Hematopoietic multipotent progenitor cell treated with erythropoietin and hydrocortisone succinate and interleukin-3 and kit ligand, for 4 days (in vitro differentiated cells): ENCODE results near the gene ALDH3A2.
"Not testable (repeated sequence)": the region's sequence is repeated elsewhere in the genome, so short reads cannot be mapped to it uniquely, and the experiment has no call there.

Source experiments
- DNase-seq: peaks from one replicate; pipeline ENCODE4 v3.0.0-alpha.2; 2015

Gene ALDH3A2

DNA sequence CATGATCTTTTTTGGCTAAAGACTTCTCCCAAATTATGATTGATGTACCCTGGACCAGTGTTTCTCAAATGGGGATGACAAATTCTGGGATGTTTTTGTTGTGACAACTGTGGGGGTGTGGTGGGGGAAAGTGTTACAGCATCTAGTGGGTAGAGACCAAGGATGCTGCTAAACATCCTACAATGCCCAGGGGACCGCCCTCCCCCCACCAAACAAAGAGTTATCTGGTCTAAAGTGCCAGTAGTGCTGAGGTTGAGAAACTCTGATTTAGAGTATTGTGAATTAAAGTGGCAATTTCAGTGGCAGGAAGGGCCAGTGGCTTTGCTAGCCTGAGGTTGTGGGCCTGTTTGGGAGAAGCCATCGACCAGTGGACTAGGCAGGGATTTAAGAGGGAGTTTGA is 34.6 kb downstream of the ALDH3A2 start:
- DNase-seq: no peak

GRCh38 chr17:19684909-19685580 is 36.5 kb downstream of the ALDH3A2 start:
- not testable (repeated sequence) for DNase-seq

DNA sequence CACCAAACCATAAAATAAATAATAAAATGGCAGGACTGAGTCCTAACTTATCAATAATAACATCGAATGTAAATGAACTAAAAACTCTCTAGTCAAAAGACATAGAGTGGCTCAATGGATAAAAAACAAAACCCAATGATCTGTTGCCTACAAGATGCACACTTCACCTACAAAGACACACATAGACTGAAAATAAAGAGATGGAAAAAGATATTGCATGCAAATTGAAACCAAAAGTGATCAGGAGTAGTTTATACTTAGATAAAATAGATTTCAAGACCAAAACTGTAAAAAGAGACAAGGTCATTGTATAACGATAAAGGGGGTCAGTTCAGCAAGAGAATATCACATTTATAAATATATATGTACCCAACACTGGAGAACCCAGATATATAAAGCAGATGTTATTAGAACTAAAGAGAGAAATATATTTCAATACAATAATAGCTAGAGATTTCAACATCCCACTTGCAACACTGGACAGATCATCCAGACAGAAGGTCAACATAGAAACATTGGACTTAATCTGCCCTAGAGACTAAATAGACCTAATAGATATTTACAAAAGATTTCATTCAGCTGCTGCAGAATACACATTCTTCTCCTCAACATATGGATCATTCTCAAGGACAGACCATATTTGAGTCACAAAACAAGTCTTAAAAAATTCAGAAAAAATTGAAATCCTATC is 38.0 kb downstream of the ALDH3A2 start:
- no peak for DNase-seq

DNA sequence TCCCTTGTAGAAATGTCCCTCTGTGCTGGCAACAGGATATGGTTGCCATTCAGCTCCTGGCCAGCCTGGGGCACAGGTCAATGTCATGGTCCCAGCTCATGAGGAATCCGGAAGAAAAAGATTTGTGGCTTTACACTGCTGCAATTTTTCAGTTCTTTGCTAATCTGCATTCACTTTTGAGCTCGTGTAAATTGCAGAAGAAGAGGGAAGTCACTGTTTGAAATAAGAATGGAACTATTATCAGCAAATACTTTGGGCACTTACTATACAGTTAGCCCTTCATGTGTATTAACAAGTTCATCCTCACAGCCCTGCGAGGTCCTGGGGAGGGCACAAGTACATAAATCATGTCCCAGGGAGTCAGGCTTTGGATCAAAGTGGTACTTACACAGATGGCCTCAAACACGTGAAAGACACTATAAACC is 53.7 kb downstream of the ALDH3A2 start:
- no peak for DNase-seq

GRCh38 chr17:19703106-19703827 is 54.7 kb downstream of the ALDH3A2 start:
- no peak for DNase-seq

DNA sequence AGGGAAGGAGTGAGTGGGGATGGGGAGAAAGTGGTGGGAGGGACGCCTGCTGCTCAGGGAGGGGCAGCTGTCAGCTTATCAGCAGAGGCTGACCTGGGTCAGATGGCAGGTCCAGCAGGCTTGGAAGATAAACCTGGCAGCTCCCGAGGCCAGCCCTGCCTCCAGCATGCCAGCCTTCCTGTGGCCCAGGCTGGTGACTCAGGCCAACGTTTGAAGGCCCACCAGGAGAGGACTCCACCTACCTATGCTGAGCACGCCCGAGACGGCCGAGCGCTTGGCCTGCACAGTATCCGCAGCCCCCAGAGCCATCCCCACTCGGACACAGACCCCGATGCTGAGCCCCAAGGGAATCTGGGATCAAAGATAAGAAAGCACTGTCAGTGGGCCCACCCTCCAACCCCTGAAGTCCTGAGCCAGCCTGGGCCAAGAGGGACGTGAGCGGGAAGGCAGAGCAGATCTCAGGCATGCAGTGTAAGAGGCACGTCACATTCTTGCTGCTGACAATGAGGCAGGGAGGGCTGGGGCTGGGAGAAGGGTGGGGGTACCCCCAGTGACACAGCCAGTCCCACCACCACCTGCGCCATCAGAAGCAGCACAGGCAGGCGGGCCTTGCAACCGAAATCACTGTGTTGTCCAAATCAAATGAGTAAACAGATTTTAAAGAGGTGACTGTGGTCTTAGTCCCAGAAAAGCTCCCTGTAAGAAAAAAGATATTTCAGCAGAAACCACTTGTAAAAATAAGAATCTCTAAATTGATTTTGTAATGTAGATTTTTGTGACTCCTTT is 55.5 kb downstream of the ALDH3A2 start:
- DNase-seq: peak; percentile 36

DNA sequence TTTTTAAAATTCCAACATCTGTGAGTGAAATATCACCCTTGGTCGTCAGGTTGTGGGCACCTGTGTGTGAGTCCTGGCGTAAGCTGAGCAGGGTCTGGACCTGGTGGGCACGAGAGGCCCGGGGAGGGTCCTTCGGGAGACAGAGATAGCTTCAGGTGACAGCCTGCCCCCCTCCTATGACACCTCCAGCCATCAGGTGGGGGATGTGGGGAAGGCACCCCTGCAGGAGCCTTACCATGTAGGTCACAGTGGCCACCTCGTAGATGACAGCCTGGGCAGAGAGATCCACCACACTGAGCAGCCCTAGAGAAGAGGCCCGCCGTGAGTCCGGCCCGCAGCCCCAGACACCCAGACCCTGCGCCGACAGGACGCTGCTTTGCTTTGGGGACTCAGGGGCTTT is 56.6 kb downstream of the ALDH3A2 start:
- DNase-seq: no peak

DNA sequence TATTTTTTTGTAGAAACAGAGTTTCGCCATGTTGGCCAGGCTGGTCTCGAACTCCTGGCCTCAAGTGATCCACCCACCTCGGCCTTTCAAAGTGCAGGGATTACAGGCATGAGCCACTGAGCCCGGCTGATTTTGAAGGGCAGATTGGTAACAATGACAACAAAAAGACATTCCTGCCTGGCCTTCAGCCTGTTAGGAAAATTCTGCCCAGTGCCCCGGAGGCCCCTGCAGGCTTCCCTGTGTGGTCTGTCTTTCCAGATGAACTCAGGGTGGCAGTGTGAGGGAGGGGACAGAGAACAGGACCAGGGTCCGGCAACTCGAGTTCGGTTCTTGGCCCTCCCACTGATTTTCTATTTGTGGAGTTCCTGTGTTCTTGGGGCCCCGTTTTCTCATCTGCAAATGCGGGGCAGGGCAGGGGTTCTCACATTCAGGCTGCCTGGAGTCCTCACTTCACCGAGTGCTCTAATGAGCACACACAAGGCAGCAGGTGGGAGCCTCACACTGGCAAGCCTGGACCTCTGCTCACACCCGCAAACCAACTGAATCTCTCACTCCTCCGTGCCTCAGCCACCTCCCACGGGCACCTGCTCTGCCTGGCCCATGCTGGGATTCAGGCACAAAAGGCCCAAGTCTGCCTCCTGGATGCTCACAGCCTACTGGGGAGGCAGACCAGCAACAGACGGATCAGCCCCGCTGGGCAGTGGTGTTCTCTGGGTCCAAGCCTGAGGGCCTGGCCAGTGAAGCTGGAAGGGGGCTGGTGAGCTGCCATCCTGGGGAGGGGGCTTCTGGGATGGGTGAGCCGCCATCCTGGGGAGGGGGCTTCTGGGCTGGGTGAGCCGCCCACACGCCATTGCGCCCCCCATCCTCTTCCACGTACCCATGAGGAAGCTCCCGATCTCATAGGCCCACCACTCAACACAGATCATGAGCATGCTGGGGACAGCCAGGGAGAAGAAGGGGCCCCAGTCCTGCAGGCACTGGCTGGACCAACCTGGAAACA is 57.5 kb downstream of the ALDH3A2 start:
- DNase-seq: no peak

- DNase-seq: no peak
These were observed 58.5 kb downstream of the ALDH3A2 start for GRCh38 chr17:19706791-19707727.

GRCh38 chr17:19707728-19708221 is 59.2 kb downstream of the ALDH3A2 start:
- DNase-seq: no peak

DNA sequence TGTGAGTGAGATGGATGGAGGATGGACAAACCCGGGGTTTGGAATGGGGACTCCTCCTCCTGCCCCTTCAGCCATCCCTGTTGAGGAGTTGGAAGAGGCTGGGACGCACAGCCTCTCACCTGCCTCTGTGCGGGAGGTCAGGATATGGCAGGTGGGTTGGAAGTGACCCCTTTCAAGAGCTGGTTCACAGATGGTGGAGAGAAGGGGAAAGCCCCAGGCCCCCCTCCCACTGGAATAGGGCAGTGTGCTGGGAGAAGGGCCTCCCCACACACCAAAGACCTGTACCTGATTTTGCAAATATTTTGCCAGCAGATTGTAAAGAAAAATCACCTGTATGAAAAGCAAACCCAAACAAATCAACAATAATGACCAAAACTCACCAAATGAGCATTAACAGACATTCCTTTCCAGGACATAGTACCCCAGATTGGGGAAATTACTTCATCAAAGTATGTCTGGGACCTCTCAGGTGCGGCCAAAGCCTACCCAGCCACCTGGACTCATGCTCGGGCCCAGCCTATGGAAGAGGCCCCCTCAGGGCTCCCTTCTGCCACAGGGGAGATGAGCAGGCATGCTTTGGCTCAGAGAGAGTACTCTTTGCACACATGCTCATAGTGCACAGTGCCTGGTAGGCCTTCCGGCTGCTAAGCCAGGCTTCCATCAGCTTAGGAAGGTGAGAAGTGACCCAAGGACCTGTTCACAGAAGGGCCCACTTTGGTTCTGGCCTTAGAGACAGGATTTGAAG is 60.1 kb downstream of the ALDH3A2 start:
- no peak for DNase-seq

GRCh38 chr17:19709841-19710240 is 61.3 kb downstream of the ALDH3A2 start:
- DNase-seq: no peak

DNA sequence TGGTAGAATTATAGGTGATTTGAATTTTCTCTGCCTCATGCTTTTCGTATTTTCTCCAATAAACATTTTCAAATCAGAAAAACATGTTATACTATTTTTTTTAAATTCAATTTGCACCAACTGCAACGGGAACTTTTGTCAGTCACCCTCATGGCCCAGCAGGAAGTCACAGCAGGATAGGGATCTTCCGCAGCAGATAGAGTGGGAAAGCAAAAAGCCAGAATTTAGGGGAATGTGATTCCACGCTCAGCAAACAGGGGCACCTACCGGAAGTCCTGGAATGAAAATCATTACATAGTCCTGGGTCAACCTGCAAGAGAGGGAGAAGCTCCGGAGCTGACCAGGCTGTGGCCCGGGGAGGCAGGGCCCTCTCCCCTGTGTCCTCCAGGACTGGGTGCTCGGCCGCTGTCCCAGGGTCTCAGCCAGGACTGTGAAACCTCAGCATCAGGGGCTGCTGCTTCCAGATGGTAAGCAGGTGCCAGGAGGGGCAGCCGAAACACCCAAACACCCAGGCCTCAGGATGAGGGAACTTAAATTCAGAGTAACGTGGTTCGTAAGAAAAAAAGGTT is 64.0 kb downstream of the ALDH3A2 start:
- DNase-seq: no peak

GRCh38 chr17:19713462-19713861 is 64.9 kb downstream of the ALDH3A2 start:
- no peak for DNase-seq

DNA sequence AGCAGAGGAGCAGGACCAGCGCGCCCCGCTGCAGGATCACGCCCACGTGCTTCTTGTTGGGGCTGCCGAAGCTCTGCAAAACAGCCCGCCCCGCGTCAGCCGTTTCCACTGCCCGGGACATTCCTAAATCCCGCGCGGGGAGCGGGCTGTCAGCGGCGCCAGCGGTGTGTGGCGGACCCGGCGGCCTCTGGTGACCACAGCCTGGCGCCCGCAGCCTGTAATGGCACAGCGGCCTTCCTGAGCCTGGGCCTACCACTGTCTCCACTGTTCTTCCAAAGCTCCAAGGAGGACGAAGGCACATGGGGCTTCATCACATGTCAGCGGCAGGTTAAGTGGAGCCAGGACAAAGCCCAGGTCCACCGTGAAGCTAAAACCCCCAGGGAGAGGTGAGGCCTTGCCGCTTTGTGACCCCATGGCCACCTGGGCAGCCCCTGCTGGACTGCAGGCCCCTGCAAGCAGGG is 65.4 kb downstream of the ALDH3A2 start:
- no peak for DNase-seq

GRCh38 chr17:19714542-19715411 is 66.2 kb downstream of the ALDH3A2 start:
- DNase-seq: no peak

DNA sequence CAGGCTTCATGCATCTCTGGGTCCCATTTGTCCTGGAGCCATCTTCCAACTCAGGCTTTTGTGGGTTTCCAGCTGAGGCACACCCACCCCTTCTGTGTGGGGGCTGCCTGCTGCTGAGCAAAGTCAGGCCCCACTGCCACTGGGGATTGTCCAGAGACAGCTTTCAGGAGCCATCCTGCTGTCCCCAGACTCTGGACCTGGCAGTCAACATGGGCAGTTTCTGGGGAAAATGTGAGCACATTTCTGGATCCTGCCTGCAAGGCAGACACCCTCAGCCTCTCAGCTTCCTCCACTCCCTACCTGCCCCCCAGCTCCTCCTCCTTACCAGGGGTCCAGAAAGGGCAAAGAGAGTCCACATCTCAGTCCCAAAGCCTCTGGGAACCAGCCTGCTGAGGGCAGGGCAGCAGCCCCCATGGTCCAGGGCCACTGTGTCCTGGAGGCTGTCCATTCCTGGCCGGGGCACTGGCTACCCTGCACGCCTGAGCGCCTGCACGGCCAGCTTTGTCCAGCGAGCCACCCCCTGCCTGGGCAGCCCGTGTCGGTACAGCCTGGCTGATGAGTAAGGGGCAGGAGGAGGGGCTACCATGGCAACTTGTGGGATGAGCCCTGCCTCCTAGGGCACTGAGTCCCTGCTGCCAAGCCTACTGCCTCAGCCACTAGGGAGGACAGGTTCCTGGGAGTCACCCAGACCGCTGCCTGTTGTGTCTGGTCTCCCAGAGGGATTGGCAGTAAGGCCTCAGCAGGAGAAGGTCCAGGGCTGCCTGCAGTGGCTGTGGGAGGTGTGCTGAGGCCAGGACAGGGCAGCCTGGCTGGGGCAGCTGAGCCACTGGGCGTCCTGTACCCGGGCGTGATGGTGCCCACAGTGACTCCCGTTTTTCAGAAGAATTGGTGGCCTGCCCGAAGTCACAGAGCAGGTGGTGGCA is 67.8 kb downstream of the ALDH3A2 start, which contains the start of gene SLC47A2:
SLC47A2 (minus strand) TSS at position 477 of the 923 bp plus-strand sequence; CDS start at position 448, 29 bp downstream.
- DNase-seq: no peak
